ENCODE results near the gene CARNS1.
A peak's percentile ranks its signal among the peaks of the same experiment; 100 is the strongest.

Gene CARNS1

DNA sequence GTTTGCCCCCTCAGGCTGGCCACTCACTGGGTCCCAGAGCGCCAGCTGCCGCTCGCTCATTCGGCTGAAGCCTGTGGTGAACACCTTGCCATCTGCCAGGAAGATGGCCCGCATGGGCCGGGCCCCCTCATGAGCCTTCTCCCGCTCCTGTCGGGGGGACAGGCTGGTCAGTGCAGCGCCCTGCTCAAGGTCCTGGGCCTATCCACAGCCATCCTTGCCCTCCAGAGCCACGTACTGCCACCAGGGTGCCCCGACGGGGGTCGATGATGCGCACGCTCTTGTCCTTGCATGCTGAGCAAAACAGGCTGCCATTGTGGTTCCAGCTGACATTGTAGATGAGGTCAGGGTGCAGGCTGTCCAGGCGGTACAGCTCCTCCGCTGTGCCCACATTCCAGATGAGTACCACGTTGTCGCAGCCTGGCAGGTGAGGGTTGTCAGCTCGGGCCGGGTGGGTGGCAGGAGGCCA lies 25.7 kb downstream of the CARNS1 start:
- DNase-seq (ENCODE audit: low read depth), result no peak

DNA sequence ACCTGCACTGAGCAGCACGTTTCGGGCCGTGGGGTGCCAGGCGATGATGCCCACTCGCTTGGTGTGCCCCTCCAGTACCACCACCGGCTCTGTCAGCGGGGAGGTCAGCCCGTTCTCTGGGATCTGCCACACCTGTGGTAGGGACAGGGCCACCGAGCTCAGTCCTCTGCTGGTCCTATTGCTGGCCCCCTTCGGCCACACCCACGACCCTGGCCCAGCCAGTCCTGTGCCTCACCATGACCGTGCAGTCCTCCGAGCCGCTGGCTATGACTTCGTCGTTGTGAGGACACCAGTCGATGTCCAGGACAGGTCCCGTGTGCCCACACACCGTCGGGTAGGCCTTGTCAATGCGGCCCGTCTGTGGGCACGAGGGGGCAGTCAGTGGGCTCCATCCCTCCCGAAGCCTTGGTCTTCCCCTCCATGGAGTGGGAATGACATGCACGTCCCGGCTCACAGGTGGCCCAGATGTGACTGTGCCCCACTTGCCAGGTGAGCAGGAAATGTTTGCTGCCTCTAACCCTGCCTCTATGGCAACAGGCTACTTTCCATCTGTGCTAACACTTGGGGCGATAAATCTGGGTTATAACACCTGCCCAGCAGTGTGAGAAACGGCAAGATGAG lies 26.4 kb downstream of the CARNS1 start:
- DNase-seq (ENCODE audit: low read depth), result no peak

DNA sequence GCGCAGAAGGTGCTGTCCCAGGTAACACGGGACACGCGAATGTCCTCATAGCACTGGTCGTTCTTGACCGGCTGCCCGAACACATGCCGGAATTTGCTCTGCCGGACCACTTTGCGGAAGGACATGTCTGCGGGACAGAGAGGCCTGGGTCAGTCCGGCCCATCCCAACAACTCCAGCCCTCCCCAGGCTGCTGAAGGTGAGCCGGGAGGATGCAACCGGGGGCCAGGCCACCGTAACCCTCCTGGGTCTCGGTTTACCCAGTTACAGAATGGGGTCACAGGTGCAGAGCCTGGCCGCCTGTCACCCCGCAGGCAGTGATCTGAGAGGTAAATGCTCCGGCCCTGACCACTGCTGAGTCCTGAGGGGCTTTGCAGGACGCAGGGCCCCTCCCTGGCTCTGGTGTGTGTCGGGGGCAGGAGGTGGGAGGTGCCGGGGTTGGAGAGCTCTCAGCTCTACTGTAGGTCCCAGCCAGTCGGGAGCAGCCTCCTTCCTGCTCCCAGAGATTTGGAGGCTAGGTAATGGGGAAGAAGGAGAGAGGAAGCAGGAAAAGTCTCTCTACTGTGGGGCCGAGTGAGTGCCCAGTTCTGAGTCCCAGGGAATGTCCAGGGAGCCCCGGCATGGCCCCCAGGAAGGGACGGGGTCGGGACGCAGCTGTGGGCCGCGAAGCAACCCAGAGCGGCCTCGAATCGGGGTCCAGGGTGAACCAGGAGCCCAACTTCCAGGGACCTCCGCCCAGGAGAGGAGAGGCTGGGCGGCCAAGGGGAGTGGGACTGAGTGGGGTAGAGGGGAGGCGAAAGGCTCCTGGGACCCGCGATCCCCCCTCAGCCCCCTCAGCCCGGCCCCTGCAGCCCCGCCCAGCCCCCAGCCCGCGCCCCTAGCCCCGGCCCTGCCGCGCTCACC lies 27.3 kb downstream of the CARNS1 start:
- no peak for DNase-seq (ENCODE audit: low read depth)

DNA sequence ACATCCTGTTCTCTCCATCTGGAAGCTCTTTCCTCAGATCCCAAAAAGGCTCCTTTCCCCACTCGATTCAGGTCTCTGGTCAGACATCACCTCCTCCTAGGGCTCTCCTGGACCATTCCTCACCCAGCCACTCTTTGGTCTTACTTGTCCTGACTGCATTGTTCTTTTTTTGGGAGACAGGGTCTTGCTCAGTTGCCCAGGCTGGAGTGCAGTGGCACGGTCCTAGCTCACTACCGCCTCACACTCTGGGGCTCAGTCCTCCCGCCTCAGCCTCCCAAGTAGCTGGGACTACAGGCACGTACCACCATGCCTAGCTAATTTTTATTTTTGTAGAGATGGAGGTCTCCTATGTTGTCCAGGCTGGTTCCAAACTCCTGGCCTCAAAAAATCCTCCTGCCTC lies 30.0 kb downstream of the CARNS1 start:
- no peak for DNase-seq (ENCODE audit: low read depth)

DNA sequence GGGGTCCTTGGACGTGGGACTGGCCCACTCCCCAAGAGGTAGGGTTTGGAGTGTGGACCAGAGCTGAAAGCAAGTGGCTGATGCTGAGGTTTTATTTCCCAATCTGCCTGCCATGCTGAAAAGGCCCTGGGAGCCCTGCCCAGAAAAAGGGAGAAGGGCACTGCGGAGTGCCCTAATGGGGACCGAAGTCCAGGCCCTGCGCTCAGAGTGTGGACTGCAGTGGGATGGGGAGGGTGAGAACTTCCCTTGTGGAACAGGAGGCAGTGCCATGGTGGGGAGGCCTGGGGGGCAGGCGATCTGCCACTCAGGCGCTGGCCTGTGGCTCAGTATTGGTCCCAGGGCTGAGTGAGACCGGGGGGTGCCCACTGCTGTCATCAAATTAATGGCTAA lies 32.7 kb downstream of the CARNS1 start:
- DNase-seq (ENCODE audit: low read depth), result no peak

DNA sequence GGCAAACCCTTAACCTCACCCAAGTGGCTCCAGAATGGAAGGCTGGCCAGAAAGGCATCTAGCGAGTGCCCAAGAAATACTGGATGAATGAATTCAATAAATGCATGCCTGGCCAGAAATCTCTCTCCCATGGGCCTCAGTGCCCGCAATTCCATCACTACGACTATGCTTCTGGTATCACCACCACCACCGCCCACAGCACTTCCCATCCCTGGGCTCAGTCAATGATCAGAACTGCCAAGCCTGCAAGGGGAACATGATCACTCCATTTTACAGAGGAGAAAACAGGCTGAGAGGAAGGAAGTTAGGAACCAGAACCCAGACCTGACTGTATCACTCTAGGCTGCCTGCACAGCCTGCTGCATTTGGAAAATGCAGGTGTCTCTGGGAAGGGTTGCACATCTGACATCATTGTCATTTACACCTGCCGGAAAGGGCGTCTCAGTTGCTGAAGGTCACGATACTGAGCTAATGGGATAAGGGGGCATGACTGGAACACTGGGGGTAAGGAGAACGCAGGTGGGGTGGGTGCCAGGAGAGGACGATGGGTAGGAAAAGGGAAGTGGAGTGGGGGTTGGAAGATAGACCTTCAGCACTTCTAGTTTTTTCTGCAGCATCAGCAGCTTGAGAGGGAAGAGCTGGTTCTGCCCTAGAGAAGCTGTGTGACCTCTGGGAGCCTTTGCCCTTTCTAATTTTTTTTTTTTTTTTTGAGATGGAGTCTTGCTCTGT lies 33.8 kb downstream of the CARNS1 start:
- DNase-seq (ENCODE audit: low read depth), result no peak

DNA sequence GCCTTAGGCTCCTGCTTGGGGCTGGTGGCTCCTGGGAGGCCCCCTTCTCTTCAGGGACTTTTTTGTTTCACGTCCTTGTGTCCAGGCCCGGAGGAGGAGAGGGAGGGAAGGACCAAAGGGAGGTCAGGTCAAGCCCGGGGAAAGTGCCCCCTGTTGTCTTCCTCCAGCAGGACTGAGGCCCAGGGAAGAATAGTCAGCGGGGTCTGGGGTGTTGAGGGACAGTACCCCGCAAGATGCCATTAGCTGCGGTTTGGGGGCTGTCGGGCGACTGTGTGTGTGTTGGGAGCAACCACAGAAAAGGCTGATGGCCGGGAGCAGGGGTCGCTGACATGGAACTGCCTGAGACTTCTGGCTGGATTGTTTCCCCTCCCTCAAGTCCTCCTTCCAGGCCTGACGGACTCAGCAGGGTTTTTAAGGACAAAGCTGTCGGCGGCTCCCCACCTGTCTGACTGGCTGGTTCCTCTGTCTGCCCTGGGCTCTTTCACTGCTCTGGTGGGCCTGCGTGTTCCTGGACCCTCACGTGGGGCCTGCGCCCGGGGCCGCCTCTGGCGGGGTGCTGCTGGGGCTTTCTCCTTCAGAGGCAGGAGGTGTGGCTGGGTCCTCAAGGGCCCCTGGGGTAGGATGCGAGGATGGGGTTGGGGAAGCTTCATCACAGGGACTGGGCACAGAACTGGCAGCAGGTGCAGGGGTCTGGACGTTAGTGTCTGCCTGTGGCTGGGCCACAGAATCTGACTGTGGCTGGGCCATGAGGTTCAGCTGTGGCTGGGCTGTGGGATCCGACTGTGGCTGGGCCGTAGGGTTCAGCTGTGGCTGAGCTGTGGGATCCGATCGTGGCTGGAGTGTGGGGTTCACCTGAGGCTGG lies 35.5 kb downstream of the CARNS1 start:
- DNase-seq (ENCODE audit: low read depth), result no peak

DNA sequence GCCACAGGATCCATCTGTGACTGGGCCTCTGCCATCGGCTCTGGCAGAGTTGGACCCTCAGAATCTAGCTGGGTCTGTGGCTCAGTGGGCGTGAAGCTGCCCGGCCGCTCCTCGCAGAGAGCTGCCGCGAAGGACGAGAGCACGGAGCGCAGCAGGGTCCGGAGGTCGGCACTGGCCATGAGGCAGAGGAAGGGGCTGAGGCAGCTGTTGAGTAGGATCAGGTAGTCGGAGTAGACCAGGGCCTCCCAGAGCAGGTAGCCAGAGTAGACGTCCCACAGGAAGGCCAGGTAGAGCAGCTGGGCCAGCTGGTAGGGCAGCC lies 36.1 kb downstream of the CARNS1 start:
- DNase-seq (ENCODE audit: low read depth), result no peak

DNA sequence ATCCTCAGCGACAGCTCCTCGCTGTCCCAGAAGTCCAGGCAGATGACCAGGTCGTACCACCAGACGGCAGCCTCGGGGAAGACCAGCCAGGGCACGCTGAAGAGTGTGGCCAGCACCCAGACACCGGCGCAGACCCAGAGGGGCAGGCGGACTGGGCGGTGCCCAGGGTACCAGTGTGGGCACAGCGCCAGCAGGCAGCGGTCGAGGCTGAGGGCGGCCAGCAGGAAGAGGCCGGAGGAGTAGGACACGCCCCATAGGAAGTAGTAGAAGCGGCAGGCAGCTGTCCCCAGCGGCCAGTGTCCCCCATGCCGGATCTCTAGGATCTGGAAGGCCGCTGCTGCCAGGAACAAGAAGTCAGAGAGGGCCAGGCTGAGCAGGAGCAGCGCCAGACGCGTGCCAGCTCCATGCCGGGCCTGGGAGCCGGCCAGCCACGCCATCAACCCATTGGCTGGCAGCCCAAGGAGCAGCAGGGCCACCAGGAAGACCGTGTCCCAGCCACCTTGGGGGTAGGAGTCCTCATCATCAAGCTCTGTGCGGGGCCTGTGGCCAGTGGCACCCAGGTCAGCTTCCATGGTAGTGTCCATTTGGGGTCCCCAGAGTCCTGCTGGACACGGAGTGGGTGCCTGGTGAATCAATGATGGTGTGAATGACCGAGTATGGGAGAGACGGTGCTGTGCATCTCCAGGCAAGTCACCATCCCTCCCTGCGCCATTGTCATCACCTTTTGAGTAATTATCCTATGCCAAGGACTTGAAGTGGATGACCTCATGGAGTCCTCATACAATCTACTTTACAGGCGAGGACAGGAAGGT lies 36.9 kb downstream of the CARNS1 start, which contains the start of gene GPR152:
GPR152 (minus strand) TSS at position 589 of the 812 bp plus-strand sequence; CDS start at position 584, 5 bp downstream.
- no peak for DNase-seq (ENCODE audit: low read depth)

DNA sequence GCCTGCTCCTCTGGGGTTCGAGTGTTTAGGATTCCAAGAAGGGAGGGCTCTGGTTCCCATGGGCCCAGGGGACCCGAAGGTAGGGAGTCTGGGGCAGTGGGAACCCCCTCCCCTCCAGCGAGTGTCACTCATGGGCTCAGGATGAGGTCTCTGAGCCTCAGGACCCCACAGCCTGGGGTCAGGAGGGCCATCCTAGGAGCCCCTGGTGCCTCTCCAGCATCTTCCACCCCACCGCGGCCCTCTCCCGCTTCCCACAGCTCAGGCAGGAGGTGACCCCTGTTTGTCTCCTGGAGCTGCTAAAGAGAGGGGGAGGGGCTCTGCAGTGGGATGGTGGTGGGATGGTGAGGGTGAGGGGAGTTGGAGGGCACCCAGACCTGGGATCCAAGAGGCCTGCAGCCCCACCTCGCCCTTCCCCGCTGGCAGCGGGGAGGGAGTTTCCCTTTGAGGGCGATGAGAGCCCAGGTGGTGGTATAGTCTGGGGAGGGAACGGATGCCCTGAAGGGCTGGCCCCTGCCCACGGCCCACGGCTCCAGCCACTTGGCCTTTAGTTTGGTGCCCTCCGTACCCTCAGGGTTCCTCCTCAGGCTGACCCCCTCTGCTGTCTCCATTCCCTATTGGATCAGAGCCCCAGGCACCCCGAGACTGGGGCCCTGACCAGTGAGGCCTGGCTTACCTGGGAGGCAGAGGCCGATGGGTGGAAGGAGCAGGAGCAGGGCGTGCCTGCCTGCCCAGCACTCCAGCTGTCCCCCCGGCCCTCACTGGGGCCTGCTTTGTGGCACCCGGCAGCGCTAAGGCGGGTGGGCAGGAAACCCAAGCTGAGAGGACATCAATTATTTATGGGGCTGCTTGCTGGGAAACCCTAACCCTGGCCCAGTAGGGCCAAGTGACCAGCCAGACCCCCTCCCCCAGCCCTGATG lies 38.6 kb downstream of the CARNS1 start:
- DNase-seq (ENCODE audit: low read depth), result no peak

DNA sequence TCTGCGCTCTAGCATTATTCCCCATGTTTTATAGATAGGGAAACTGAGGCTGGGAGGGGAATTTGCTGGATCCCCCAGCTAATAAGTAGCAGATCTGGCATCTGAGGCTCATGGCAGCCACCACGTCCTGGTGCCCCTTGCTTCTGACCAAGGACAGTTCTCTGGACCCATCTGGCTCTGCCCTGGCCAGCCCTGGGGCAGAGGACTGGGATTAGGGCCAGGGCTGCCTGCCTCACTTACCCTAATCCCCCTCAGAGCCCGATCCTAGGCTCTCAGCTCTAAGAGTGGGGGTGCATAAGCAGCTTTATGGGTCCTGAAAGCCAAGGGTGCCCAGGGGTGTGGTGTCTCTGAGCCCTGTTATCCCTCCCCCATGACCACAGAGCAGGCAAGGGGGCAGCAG lies 39.6 kb downstream of the CARNS1 start, which contains the start of gene CABP4:
CABP4 (plus strand) TSS at position 301 of the 400 bp plus-strand sequence; CDS start at position 371, 70 bp downstream.
- DNase-seq (ENCODE audit: low read depth), result no peak

DNA sequence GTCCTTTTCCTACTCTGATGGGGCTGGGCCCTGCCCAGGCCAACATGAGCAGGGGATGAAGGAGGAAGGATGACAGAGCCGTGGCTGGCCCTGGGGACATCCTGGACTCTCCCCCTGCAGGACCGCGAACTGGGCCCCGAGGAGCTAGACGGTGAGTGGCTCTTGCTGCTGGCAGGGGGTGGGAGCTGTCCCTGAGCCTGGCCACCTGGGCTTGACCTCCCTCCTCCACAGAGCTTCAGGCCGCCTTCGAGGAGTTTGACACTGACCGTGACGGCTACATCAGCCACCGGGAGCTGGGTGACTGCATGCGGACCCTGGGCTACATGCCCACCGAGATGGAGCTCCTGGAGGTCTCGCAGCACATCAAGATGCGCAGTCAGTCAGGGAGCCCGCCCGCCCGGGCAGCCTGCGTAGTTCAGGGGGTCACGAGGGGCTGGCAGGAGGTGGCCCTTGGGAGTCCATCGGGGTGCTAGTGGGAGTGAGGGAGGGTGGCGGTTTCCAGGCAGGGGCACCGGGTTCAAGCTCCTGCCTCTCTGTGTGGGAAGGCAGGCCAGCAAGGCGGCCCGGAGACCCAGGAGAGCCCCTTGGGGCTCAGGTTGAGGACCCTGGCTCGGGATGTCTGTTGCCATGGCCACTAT lies 40.7 kb downstream of the CARNS1 start:
- DNase-seq (ENCODE audit: low read depth), result no peak

DNA sequence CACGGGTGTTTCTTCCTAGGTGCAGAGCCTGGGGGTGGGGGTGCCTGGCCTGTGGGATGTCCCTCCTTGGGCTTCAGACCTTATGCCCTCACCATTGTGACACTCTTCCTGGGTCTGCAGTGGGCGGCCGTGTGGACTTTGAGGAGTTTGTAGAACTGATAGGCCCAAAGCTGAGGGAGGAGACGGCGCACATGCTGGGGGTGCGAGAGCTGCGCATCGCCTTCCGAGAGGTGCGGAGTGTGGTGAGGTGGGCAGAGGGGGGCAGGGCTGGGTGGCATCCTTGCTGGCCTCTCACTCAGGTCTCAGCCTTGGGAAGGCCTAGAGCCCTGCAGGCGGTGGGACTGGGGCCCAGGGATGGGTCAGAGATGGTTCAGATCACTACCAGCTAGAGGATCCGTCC lies 42.0 kb downstream of the CARNS1 start:
- no peak for DNase-seq (ENCODE audit: low read depth)

DNA sequence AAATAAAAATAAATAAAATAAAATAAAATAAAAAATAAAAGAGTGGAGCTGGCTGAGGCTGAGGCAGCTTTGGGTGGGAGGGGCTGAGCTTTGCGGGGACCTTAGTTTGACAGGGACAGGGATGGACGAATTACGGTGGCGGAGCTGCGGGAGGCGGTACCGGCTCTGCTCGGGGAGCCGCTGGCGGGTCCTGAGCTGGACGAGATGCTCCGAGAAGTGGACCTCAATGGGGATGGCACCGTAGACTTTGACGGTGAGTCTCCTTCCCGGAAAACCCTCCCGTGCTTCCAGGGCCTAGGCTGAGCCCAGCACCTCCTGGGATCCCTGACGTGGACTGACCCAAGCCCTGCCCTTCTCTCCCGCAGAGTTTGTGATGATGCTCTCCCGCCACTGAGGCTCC lies 42.8 kb downstream of the CARNS1 start:
- DNase-seq (ENCODE audit: low read depth), result no peak

DNA sequence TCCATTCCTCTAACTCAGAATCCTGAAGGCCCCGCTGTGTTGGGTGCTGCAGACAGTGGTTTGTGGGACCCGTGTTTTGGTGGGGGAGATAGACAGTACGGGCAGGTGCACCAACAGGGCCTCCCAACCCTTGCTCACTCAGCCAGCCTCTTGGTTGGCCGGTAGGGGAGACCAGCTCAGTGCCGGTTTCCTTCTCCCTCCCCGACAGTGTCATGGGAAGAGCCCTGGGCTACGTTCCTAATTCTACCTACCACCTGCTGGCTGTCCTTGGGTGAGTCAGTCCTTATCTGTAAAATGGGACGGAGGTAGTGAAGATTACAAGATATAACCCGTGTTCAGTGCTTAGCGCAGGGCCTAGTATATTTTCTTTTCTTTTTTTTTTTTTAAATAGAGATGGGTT lies 47.7 kb downstream of the CARNS1 start:
- DNase-seq (ENCODE audit: low read depth), result no peak

DNA sequence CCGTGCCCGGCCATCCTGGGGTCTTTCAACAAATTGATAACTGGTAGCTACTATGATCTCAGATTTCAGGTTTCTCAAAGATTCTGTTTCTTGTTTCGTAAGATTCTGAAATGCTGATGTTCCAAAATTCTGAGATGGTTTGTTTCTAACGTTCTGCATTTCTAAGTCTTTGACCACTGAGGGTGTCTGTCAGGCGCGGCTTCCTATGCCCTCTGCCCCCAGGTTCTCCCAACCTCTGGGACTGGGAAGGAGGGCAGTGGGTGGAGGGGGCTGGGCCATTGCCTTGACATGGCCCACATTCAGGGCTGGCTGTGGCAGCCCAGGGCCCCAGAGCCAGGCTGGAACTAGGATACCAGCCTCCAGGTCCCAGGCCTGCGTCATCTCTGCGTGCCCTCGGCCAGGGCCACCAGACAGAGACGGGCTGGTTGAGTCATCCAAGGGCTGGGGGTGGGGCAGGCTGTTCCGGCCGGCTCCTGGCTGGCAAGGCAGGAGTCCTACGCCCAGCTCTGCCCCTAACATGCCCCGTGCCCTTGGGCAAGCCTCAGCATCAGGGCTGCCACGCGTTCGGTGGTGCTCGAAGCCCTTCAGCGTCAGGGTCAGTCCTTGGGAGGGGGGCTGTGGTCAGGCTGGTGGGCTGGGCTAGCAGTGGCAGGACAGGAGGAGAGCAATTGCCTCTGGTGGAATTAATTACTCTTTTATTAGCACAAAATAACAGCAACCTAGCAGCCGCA lies 48.4 kb downstream of the CARNS1 start:
- DNase-seq (ENCODE audit: low read depth), result no peak

DNA sequence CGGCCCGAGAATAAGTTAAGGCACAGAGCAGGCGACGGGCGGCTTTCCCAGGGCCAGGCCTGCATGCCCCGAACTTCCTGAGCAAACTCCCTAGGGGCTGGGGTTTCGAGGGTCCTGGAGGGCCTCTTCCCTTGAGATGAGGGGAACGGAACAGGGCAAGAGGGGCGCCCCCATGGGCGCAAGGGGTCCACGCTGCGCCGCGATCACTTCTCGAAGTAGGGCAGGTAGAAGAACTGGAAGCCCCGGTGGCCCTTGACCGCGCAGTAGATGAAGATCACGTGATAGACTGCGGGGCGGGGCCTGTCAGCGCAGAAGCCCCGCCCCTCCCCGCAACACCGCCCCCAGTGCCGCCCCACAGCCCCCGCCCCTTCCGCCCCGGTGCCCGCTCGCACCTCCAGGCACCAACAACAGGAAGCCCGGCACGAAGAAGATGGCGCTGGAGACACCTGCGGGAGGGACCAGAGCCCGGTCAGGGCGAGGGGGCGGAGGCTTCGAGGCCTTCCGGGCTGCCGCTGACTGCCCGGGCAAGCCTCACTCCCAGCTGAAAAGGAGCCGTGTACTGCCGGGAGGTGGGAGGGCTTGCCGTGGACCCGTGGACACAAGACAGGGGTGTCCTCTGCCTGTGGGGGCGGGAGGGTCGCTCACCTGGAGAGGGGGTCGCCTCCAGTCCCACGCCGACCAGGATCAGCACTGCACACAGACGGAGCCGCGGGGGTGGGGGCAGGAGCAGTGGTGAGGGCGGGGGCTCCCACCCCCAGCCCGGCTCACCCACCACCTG lies 49.1 kb downstream of the CARNS1 start:
- DNase-seq (ENCODE audit: low read depth), result peak; percentile 83

DNA sequence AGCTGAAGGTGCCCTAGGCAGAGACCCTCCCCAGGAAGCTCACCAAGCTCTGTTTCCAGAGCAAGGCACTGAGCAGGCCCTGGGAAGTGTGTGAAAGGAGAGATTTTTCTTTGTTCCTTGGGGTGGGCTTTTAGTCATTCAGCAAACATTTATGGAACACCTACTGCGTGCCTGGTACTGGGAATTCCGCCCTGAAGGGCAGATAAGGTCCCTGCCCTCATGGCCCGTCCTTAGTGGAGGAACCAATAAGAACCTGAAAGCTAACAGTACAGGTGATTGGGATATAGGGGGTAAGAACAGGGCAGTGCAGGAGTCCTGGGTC lies 49.7 kb downstream of the CARNS1 start:
- DNase-seq (ENCODE audit: low read depth), result no peak

Measured in stimulated activated CD8-positive, alpha-beta memory T cell treated with anti-CD3 and anti-CD28 coated beads, Interleukin-15, amount 100 ng/mL, for 1 hour (primary cell).